H9 (cell line): Measurements from ENCODE around the gene ASTL. TPM values are rescaled to one million over a fixed set of nuclear protein-coding genes. Genes with fewer than 3 reads are reported as not detected.

Experiments
- DNase-seq: peaks from one replicate; pipeline ENCODE4 v3.0.0-alpha.2; 2017
- H2AFZ ChIP-seq: one replicate; pipeline ENCODE4 v1.6.1; 2013; ENCODE audit warnings: mild to moderate bottlenecking, low read length, control low read depth, moderate library complexity
- H2AK5ac ChIP-seq: 2 replicates; pipeline ENCODE4 v1.6.1; 2013; ENCODE audit warnings: low read length, control low read depth, mixed read lengths; ENCODE audit not compliant: insufficient read length
- H2BK120ac ChIP-seq: one replicate; pipeline ENCODE4 v1.6.1; 2013; ENCODE audit warnings: low read depth, mild to moderate bottlenecking, low read length, control low read depth, inconsistent platforms; ENCODE audit not compliant: poor library complexity, severe bottlenecking
- H2BK12ac ChIP-seq: 2 replicates; pipeline ENCODE4 v1.6.1; 2013; ENCODE audit warnings: low read length, control low read depth, mixed read lengths, low read depth; ENCODE audit not compliant: insufficient read length
- H2BK15ac ChIP-seq: 2 replicates; pipeline ENCODE4 v1.6.1; 2013; ENCODE audit warnings: low read depth, low read length, control low read depth
- H2BK20ac ChIP-seq: one replicate; pipeline ENCODE4 v1.6.1; 2013; ENCODE audit warnings: low read depth, mild to moderate bottlenecking, low read length, control low read depth, inconsistent platforms; ENCODE audit not compliant: poor library complexity, severe bottlenecking
- H2BK5ac ChIP-seq: 2 replicates; pipeline ENCODE4 v1.6.1; 2013; ENCODE audit warnings: low read length, control low read depth, mixed read lengths; ENCODE audit not compliant: insufficient read length
- H3K14ac ChIP-seq: 2 replicates; pipeline ENCODE4 v1.6.1; 2013; ENCODE audit warnings: low read length, control low read depth; ENCODE audit not compliant: insufficient read depth
- H3K18ac ChIP-seq: 2 replicates; pipeline ENCODE4 v1.6.1; 2013; ENCODE audit warnings: low read depth, mild to moderate bottlenecking, mixed read lengths, low read length, control low read depth; ENCODE audit not compliant: insufficient read length
- H3K23ac ChIP-seq: 2 replicates; pipeline ENCODE4 v1.6.1; 2013; ENCODE audit warnings: low read length, control low read depth, mixed read lengths, low read depth; ENCODE audit not compliant: insufficient read length
- H3K23me2 ChIP-seq: 2 replicates; pipeline ENCODE4 v1.6.1; 2013; ENCODE audit warnings: low read depth, mild to moderate bottlenecking, mixed read lengths, low read length, control low read depth; ENCODE audit not compliant: insufficient read length, poor library complexity, severe bottlenecking
- H3K27ac ChIP-seq: 2 replicates; pipeline ENCODE4 v1.5.1; 2013; ENCODE audit warnings: low read length, control low read depth, mixed read lengths, low read depth; ENCODE audit not compliant: insufficient read length
- H3K27me3 ChIP-seq: 2 replicates; pipeline ENCODE4 v1.6.1; 2013; ENCODE audit warnings: low read length, control low read depth, inconsistent platforms; ENCODE audit not compliant: insufficient read depth
- H3K4ac ChIP-seq: 2 replicates; pipeline ENCODE4 v1.6.1; 2013; ENCODE audit warnings: low read depth, mild to moderate bottlenecking, control low read depth, inconsistent platforms, low read length, moderate library complexity
- H3K4me1 ChIP-seq: 2 replicates; pipeline ENCODE4 v1.6.1; 2013; ENCODE audit warnings: low read length, control low read depth, inconsistent platforms; ENCODE audit not compliant: insufficient read depth
- H3K4me2 ChIP-seq: 2 replicates; pipeline ENCODE4 v1.6.1; 2013; ENCODE audit warnings: low read length, control low read depth, mixed read lengths; ENCODE audit not compliant: insufficient read length, insufficient read depth
- H3K56ac ChIP-seq: 2 replicates; pipeline ENCODE4 v1.6.1; 2013; ENCODE audit warnings: low read depth, mild to moderate bottlenecking, mixed read lengths, low read length, control low read depth; ENCODE audit not compliant: insufficient read length
- H3K79me1 ChIP-seq: 2 replicates; pipeline ENCODE4 v1.6.1; 2013; ENCODE audit warnings: low read depth, mild to moderate bottlenecking, moderate library complexity, low read length, control low read depth, inconsistent platforms; ENCODE audit not compliant: insufficient read depth, poor library complexity, severe bottlenecking
- H3K79me2 ChIP-seq: 2 replicates; pipeline ENCODE4 v1.6.1; 2013; ENCODE audit warnings: low read length, control low read depth, inconsistent platforms; ENCODE audit not compliant: insufficient read depth
- H3K9ac ChIP-seq: 2 replicates; pipeline ENCODE4 v1.6.1; 2013; ENCODE audit warnings: low read length, control low read depth, mixed read lengths; ENCODE audit not compliant: insufficient read length; ENCODE audit errors: extremely low read depth
- H3K9me3 ChIP-seq: one replicate; pipeline ENCODE4 v1.6.1; 2013; ENCODE audit warnings: low read depth, low read length, inconsistent platforms; ENCODE audit not compliant: control insufficient read depth
- H3T11ph ChIP-seq: one replicate; pipeline ENCODE4 v1.6.1; 2013; ENCODE audit warnings: mild to moderate bottlenecking, low read length, control low read depth, inconsistent platforms
- H4K20me1 ChIP-seq: one replicate; pipeline ENCODE4 v1.6.1; 2013; ENCODE audit not compliant: control insufficient read depth, insufficient read length, insufficient read depth
- H4K5ac ChIP-seq: 2 replicates; pipeline ENCODE4 v1.6.1; 2013; ENCODE audit warnings: low read depth, mild to moderate bottlenecking, mixed read lengths, low read length, control low read depth; ENCODE audit not compliant: insufficient read length
- H4K8ac ChIP-seq: replicated peaks from 2 replicates; pipeline ENCODE4 v1.6.1; 2013; ENCODE audit warnings: low read length, control low read depth, mixed read lengths, low read depth; ENCODE audit not compliant: insufficient read length
- H4K91ac ChIP-seq: 2 replicates; pipeline ENCODE4 v1.6.1; 2013; ENCODE audit warnings: low read depth, mild to moderate bottlenecking, moderate library complexity, mixed read lengths, low read length, control low read depth; ENCODE audit not compliant: insufficient read length
- H3K27ac Mint-ChIP-seq, 3 experiments: 2 replicates in 2 of 3; 3 replicates in 1 of 3; pipeline ENCODE4 v1.8.0; 2020 to 2021; ENCODE audit warnings: mixed read lengths in 3 of 3, mild to moderate bottlenecking in 1 of 3, moderate library complexity in 1 of 3
- H3K27me3 Mint-ChIP-seq: 2 replicates; pipeline ENCODE4 v1.8.0; 2021; ENCODE audit warnings: low read depth, mild to moderate bottlenecking, moderate library complexity, mixed read lengths
- H3K36me3 Mint-ChIP-seq, 3 experiments: 2 replicates in 2 of 3; 3 replicates in 1 of 3; pipeline ENCODE4 v1.8.0; 2020 to 2021; ENCODE audit warnings: low read depth in 3 of 3, mixed read lengths in 3 of 3; ENCODE audit not compliant: insufficient read depth in 1 of 3
- H3K4me1 Mint-ChIP-seq, 2 experiments: 2 replicates each; pipeline ENCODE4 v1.8.0; 2020; ENCODE audit warnings: mixed read lengths in 2 of 2
- H3K4me3 Mint-ChIP-seq, 2 experiments: 2 replicates in 1 of 2; 3 replicates in 1 of 2; pipeline ENCODE4 v1.8.0; 2020 to 2021; ENCODE audit warnings: mild to moderate bottlenecking in 2 of 2, mixed read lengths in 2 of 2, moderate library complexity in 1 of 2
- H3K9me3 Mint-ChIP-seq, 2 experiments: 2 replicates in 1 of 2; 3 replicates in 1 of 2; pipeline ENCODE4 v1.8.0; 2020; ENCODE audit warnings: mild to moderate bottlenecking in 2 of 2, mixed read lengths in 2 of 2, moderate library complexity in 1 of 2
- WGBS: extraction: QIAGEN DNeasy Blood & Tissue Kit; methylation state at CpG from one replicate; pipeline ENCODE4 v1.1.7; 2013; ENCODE audit warnings: missing lambda C conversion rate, low lambda C conversion rate, mixed read lengths; ENCODE audit not compliant: insufficient read length; ENCODE audit errors: extremely low coverage; 5-methylcytosine and 5-hydroxymethylcytosine counted together
- total RNA-seq: library from RNA; stranded (reverse); gene quantifications from 2 replicates; pipeline ENCODE4 v1.2.1, GENCODE V29; 2021
- TF ChIP-seq, protein P1 (sequence below): fragments of 200-600 bp; sonication (generic); conservative IDR thresholded peaks from 3 replicates; pipeline ENCODE4 v1.8.0; 2021; ENCODE audit warnings: antibody characterized with exemption, mild to moderate bottlenecking

ASTL gene
- total RNA-seq, 1 experiment from 2014 or later: 0.81 TPM

DNA sequence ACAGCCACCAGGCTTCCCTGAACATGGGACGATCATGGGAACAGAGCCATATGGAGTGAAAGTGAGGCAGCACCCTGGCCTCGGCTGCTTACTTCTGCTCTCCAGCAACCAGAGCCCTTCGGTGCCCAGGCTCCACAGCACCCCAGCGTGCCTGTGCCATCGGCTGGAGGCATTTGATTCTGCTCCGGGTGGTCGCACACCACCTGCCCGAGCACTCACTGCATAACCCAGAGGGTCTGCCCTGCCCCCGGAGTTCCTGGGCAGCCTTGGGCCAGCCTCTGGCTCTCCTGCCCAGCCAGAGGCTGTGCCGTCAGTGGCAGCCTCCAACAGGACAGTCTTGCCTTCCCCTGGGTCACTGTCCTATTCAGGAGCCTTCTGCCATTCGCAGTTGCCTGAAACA, 3.9 kb downstream of the ASTL start:
- Histone ChIP-seq H2BK120ac (no peak overlapping the region), H3K56ac (no peak overlapping the region), H3T11ph (no peak overlapping the region), H2BK20ac (no peak overlapping the region), H3K18ac (no peak overlapping the region), H3K4me2 (no peak overlapping the region), H3K9ac (no peak overlapping the region), H3K79me2 (no peaks in the 10 kb centered on the region), H2AFZ (no peak overlapping the region), H3K23me2 (no peaks in the 10 kb centered on the region), H3K27ac (no peak overlapping the region), H2BK12ac (no peak overlapping the region), H3K23ac (no peak overlapping the region), H3K4ac (no peak overlapping the region), H4K5ac (no peak overlapping the region), H3K79me1 (no peaks in the 10 kb centered on the region), H2BK15ac (no peak overlapping the region), H3K4me1 (no peaks in the 10 kb centered on the region), H4K91ac (no peak overlapping the region), H2BK5ac (no peak overlapping the region), H3K14ac (no peak overlapping the region; the same call in 1 of the 2 replicates), H3K9me3 (no peaks in the 10 kb centered on the region), H3K27me3 (no peaks in the 10 kb centered on the region), H4K20me1 (no peaks in the 10 kb centered on the region), H4K8ac (no peak overlapping the region), H2AK5ac (no peak overlapping the region)
- no peak for DNase-seq
- H3K9me3 Mint-ChIP-seq: no peaks in the 10 kb centered on the region
- H3K27me3 Mint-ChIP-seq: peaks cover 18% of the 10 kb centered on the region
- H3K36me3 Mint-ChIP-seq: no peaks in the 10 kb centered on the region
- WGBS: no CpG with 5 or more reads among the region's 11 CpGs
- no peak overlapping the region for H3K27ac Mint-ChIP-seq
- H3K4me1 Mint-ChIP-seq: peaks cover 10 to 12% of the 10 kb centered on the region in 2 experiments
- TF ChIP-seq, protein P1, sequence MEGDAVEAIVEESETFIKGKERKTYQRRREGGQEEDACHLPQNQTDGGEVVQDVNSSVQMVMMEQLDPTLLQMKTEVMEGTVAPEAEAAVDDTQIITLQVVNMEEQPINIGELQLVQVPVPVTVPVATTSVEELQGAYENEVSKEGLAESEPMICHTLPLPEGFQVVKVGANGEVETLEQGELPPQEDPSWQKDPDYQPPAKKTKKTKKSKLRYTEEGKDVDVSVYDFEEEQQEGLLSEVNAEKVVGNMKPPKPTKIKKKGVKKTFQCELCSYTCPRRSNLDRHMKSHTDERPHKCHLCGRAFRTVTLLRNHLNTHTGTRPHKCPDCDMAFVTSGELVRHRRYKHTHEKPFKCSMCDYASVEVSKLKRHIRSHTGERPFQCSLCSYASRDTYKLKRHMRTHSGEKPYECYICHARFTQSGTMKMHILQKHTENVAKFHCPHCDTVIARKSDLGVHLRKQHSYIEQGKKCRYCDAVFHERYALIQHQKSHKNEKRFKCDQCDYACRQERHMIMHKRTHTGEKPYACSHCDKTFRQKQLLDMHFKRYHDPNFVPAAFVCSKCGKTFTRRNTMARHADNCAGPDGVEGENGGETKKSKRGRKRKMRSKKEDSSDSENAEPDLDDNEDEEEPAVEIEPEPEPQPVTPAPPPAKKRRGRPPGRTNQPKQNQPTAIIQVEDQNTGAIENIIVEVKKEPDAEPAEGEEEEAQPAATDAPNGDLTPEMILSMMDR: no peak
- no peak overlapping the region for H3K4me3 Mint-ChIP-seq
